HG03175 (cell line): Measurements from ENCODE around the gene VPS72.
"Not testable (repeated sequence)": the region's sequence is repeated elsewhere in the genome, so short reads cannot be mapped to it uniquely, and the experiment has no call there.

ENCODE experiments used
- ATAC-seq: cut with Tn5 transposase; IDR thresholded peaks from one replicate; pipeline ENCODE4 v1.9.1; 2021; ENCODE audit warnings: mild to moderate bottlenecking, moderate library complexity; ENCODE audit not compliant: unreplicated experiment

VPS72 gene

DNA sequence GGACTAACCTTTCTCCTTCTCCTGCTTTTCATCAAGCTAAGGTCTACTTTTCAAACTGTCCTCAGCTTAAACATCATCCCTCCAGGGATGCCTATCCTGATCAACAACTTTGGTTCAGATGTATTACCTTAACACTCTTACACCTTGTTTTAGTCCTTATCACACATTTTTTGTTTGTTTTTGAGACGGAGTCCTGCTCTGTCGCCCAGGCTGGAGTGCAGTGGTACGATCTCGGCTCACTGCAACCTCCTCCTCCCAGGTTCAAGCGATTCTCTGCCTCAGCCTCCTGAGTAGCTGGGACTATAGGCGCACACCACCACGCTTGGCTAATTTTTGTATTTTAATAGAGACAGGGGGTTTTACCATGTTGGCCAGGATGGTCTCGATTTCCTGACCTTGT, 1.3 kb downstream of the VPS72 start:
- ATAC-seq = not testable (repeated sequence)

DNA sequence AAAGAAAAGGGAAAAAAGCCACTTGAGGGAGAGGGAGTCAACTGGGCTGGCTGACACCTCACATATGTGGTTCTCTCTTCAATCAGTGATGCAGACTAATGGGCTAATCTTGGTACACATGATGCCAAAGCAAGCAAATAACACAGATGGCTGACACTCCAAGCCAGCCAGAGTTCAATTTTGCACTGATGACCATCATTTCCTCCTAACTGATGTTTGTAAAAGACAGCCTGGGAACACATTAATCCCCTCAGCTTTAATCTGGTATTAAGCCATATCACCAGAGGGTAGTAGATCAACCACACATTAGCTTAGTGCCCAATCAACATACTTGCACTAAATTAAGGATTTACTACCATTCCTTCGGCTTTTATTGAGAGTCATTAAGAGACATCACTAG, 2.8 kb downstream of the VPS72 start:
- ATAC-seq = no peak

DNA sequence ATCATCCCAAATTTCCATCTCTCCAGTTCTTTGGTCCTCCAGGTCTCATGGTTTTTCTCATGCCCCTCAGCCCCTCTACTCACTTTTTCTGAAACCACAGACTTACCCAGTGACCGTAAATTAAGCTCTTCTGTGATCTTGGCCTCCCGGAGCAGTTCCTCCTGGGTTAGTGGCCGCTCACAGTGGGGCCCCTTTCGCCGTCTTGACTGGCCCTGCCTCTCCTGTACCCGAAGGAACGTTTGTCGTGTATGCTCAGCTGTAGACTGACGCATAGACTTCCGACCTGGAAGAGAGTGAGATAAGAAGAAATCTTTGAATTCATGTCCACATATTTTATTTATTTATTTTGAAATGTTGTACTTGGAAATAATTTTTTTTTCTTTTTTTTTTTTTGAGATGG, 5.8 kb downstream of the VPS72 start:
- ATAC-seq = no peak

DNA sequence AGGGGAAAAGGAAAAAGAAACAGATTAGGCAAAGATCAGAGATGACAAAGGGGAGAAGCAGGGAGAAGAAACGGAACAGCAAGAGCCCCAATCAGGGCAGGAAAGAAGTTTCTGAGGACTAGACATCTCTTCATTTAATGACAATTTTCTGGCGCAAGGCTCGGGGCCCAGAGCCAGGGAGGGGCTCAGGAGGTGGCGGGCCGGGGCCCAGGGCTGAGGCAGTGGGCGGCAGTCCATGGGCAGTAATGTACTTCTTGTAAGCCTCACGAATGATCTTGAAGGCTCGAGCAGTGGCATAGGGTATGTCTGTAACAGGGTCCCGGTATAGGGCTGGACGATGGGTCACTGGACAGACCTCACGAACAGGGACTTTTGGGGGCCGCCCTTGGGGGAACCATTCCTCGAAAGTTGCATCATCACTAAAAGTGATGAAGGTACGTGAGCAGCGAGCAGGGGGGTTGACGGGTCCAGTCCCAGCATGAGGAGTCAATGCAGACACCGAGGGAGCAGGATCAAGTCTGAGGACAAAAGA, 13.4 kb downstream of the VPS72 start:
- ATAC-seq = no peak

DNA sequence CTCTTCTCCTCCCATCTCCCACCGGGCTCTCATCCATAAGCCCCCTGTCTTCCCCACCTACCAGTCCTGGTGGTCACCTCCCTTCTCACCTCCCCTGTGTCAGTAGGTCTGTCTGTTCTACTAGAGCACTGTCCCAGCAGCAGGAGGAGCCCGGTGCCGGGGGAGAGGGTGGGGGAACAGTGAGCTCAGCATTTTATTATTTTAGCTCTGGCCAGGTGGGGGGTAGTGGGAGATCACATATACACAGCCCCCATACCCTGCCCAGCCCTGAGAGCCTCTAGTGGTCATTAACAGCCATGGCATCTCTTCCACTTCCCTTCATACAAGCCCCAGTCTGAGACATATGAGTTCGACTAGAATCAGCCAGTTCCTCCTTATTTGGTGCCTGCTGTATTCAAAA, 14.1 kb downstream of the VPS72 start, which contains the start of gene TMOD4:
TMOD4 (minus strand) TSS at position 119 of the 400 bp plus-strand sequence. CDS start 1,106 bp downstream, outside the sequence.
- ATAC-seq = no peak

DNA sequence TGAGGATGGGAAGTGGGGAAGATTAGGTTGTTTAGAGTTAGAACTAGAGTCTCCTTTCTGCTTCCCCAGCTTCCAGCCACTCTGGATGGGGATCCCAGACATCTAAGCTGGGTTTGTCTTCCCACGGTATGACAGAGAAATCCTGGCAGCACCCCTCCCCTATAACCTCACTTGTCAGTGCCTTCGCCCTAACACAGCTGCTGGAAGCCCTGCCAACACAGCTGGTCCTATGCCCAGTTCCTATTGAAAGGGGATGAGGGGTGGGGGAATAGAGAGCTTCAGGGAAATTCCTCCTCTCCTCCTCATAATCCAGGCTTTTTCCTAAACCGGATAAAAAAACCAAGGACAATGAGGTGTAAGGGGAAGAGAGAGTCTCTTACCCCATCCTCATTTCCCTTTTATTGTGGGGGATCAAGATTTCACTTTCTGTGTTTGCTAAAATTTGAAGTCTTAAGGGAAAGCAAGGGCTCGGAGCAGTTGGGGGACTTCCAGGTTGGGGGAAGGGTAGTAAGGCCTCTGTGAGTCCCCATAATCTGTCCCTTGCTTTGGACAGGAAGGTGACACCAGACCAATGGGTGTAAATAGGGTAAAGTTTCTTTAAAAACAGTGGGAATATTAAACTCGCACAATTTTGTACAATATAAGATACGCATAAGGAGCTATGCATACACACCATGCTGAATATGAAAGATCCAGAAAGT, 14.8 kb downstream of the VPS72 start:
- no peak for ATAC-seq

DNA sequence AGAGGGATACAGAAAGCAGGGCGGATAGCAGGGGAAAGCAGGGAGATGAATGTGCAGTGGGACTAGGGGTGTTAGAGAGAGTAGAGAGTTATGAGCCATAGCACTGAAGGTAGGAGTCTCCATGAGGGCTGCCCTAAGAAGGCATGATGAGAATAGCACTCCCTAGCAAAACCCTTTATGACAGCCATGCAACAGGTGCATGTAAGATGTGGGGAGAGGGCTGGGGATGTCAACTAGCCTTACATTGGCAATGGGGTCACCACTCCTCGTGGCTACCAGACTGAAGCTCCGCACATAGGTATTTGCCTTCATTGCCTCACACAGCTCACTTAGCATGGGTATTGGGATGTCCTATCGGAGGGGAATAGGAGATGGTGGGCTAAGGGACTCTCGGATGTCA, 18.8 kb downstream of the VPS72 start:
- no peak for ATAC-seq

DNA sequence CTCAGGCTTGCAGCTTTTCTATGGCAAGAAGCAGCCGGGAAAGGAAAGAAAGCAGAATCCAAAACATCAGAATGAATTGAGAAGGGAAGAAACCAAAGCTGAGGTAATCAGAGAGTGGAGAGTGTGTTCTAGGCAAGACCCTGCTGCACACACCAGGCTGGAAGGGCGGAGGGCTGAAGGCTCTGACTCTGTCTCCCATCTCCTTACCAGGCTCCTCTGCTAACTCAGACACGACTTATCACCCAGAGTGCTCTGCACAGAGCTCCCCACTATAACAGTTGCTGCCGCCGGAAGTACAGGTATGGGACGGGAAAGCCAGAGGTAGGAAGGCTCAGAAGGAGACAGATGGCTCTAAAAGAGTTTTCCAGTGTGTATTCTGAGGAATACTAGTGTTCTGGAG, 22.9 kb downstream of the VPS72 start:
- ATAC-seq = no peak

DNA sequence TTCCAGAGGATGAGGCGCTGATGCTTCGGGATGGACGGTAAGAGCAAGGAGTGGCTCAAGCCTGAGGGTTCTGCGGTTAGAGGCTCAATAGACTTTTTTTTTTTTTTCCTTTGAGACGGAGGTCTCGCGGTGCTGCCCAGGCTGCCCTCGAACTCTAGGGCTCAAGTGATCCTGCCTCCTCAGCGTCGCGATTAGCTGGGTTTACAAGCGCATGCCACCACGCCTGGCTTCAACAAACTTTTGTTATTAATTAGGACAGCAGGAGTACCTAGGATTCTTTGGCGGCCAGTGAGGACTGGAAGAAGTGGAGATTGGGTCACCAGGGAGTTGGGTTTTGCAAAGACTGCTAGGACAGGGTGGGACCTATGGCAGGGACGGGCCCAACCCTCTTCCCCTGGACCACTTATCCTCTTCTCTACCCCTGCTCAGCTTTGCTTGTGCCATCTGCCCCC, 23.5 kb downstream of the VPS72 start:
- ATAC-seq = no peak

DNA sequence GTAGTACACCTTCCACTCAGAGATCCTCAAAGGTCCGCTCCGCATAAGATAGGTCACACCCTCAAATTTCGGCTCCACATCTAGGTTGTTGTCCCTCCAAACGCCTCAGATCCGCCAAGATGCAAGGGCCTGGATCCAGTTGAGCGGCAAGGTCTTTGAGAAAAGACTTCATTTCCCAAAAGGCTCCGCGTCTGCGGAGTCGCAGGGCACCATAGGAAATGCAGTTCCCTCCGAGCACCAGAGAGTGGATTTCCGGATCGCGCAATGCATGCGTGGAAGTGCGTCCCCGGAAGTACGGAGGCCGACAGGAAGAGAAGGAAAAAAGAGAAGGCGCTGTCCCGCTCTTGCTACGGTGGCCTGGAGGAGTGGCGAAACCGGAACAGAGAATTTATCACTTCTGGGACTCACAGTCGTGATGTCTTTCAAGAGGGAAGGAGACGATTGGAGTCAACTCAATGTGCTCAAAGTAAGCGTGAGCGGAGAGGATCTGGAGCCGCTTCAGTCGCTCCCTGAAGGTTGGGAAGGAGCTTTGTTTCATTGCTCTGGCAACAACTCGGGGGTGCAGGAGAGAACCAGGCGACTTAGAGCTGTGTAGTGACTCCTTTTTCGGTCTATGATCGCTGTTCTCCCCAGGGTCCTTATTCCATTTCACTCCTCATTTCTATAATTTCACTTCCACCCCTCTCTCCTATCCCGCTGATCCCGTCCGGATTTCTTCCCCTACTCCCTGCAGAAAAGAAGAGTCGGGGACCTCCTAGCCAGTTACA, 24.1 kb downstream of the VPS72 start, which contains the start of the genes LYSMD1 and SCNM1:
LYSMD1 (minus strand) TSS at position 165 of the 767 bp plus-strand sequence. CDS start 644 bp downstream, outside the sequence.
SCNM1 (plus strand) TSS at position 407 of the 767 bp plus-strand sequence; CDS start at position 416, 9 bp downstream.
- ATAC-seq = peak; percentile 92

DNA sequence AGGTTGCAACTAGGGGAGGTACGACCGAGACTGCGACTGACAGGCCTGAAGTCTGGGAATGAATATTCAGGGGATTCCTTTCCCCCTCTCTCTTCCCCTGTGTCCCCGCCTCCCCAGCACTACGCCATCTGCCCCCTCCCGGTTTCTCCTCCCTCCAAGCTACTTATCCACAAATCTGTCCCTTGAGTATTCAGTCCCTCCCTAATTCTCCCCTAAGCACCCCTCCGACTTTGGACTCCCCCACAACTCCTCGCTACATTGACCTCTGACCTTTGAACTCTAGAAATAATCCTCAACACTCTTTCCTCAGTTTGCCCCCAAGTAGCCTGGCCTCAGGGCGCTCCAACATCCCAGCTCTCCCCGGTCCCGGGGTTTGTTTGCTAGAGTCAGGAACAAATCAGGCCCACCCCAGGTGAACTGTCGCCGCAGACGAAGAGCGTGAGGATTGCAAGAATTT, 24.7 kb downstream of the VPS72 start:
- ATAC-seq = peak; percentile 16

DNA sequence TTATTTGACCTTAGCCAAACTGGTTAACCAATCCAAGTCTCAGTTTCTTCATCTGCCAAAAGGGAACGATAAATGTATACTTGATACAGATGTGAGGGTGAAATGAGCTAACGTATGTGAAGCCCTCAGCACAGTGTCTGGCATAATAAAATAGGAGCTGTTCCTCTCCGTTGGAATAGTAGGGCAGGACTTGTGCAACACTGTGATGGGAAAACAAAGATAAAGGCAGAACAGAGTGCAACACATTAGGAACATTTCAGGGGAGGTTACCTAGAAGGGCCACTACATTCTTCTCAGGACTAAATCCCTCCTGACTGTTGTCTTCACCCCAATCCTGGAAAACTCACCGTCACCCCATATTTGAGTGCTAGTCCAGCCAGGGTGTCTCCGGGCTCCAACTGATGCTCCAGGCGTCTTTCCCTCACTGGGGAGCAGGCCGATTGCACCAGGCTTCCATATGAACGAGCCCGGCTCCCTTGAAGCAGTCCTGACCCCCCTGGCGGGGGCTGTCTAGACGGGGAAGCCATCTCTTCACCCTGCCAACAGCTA, 25.2 kb downstream of the VPS72 start:
- ATAC-seq = no peak

DNA sequence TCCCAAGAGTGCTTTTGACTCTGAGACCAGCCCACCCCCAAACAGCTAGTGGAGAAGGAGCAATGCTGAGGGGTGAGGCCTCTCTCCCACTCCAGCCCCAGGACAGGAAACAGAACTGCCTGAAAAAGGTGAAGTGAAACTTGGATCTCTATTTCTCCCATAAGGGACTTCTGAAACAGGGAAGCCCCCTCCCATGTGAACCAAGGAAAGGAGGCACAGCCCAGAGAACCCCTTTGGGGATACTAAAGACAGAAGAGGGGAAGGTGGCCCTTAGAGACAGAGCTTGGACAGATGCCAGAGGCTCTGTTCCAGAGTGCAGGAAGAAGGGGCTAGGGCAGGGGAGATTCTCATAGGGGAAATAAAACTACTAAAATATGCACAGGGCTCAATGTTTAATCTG, 30.6 kb downstream of the VPS72 start:
- ATAC-seq = no peak

DNA sequence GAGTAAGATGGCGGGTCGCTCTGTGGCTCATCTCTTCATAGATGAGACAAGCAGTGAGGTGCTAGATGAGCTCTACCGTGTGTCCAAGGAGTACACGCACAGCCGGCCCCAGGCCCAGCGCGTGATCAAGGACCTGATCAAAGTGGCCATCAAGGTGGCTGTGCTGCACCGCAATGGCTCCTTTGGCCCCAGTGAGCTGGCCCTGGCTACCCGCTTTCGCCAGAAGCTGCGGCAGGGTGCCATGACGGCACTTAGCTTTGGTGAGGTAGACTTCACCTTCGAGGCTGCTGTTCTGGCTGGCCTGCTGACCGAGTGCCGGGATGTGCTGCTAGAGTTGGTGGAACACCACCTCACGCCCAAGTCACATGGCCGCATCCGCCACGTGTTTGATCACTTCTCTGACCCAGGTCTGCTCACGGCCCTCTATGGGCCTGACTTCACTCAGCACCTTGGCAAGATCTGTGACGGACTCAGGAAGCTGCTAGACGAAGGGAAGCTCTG, 31.2 kb downstream of the VPS72 start:
- ATAC-seq = no peak

DNA sequence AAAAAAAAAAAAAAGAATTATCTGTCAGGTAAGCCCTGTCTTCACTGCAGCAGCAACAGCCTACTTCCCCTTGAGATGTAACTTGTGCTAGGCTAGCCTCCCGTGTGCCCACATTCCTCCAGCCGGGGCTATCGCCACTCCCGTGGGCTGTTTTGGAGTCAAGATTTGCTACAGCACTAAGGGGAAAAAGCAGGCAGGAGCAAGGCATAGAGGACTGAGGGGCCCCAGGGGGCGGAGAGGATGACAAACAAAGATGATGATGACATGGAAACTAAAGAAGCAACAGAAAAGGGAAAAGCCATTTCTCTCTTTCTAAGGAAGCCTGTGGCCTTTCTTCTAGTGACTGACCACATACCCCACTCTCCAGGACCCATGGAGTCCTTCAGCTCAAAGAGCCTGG, 31.7 kb downstream of the VPS72 start:
- ATAC-seq = no peak

DNA sequence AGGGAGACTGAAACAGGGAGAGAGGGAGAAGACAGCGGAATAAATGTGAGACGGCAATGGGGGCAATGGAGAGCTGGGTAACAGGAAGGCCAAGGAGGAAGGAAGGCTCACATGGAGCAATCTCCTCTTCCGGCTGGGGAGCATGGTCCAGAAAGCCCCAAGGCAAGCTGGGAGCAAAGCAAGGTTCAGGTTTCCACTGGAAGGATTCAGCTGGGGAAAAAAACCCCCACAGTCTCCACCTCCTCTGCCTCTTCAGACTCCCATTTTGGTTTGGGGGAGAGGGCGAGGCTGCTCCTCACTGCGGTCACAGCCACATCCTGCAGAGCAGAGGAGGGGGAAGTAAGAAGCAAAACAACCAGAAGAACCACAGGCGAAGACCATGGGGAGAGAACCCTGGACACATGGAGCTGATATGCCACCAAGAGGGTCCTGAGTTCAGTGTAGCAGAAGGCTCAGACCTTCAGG, 32.9 kb downstream of the VPS72 start:
- ATAC-seq = no peak

DNA sequence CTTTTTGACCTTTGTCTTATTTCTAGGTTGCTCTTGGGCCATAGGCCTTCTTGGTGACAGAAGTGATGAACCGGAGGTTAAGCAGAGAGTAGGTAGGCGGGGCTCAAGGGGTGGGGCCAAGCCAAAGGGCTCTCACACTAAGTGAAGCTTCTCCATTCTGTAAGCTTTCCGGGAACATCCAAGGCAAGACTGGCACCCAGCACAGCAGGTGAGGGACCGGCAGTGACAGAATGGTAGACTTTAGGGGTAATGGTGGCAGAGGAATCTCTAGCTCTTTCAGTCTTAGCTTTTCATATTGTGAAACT, 33.5 kb downstream of the VPS72 start, which contains the start of gene TNFAIP8L2:
TNFAIP8L2 (plus strand) TSS at position 135 of the 305 bp plus-strand sequence. CDS start 2,049 bp downstream, outside the sequence.
- ATAC-seq = peak; percentile 84

DNA sequence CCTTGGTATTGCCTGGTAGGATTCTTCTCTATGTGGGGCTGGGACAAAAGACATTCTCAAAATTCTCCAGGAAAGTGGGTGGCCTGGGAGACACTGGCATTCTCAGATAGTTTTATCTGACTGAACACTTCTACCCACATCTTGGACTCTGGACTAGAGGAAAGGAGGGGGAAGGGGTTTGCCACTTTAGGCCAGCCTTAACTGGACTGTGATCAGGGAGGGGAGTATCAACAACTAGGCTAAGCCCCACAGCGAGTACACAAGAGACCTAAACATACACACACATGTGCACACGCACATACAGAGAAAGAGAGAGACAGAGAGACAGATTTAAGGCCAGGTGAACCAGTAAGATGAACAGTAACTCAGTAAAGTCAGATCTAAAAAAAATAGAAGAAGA, 42.3 kb downstream of the VPS72 start:
- ATAC-seq = no peak

DNA sequence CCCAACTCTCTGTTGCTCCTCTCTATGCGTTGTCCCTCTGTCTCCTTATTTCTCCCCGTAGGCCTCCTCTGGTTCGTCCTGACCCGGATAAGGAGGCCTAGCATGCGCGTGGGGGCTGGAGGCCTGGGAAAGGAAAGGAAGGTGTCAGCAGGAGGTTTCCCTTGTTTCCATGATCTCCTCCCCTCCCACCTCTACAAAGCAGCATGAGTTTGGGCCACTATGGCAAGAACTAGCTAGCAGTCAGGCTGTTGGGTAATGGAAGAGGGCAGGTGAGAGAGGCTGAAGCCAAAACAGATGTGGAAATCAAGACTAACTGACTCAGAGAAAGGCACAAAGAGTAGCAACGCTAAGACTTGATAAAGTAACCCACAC, 42.9 kb downstream of the VPS72 start:
- no peak for ATAC-seq

DNA sequence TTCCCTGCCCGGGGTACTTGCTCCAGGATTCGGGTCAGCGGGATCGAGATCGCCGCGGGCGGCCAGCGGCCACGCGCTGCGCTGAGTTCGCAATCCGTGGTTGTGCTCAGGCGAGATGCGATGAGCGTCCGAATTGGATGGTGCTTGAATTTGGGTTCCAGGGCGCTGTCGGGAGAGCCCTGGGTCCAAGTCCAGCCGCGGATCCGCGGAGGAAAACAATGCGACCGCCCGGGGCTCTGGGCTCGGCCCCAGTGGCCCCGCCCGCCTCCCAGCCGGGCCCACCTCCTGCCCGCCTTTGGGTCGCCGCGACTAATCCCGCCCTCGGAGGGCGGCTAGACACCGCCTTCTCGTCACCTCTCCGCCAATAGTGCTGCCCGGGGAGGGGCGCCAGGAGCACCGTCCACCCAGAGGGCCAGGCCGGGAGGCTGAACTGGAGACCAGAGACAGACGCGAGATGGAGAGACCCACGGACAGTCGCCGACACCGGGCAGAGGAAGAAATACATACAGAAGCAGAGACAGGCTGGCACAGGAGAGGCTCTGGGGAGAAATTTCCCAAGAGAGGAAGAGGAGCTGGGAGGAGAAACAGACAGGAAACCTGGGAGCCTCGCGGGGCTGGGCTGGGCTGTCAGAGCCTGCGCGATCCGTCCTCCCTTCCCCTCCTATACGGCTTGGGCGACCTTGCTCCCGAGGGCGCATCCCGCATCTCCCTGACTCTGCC, 43.4 kb downstream of the VPS72 start, which contains the start of gene SEMA6C:
SEMA6C (minus strand) TSS at position 220 of the 720 bp plus-strand sequence. CDS start 4,010 bp downstream, outside the sequence.
- ATAC-seq = peak; percentile 93
